ENCODE measurements around the gene MYO10.

- TF ChIP-seq ZMAT4 (CRISPR knock-in tag; IDR thresholded peaks at IDR 0.05) (no peak), ETV6 (CRISPR knock-in tag; IDR thresholded peaks at IDR 0.05) (no peak)
- TF ChIP-seq, protein P1, sequence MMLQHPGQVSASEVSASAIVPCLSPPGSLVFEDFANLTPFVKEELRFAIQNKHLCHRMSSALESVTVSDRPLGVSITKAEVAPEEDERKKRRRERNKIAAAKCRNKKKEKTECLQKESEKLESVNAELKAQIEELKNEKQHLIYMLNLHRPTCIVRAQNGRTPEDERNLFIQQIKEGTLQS (CRISPR knock-in tag; conservative IDR thresholded peaks at IDR 0.05) = no peak
- TF ChIP-seq, protein P2, sequence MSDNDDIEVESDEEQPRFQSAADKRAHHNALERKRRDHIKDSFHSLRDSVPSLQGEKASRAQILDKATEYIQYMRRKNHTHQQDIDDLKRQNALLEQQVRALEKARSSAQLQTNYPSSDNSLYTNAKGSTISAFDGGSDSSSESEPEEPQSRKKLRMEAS (CRISPR knock-in tag; IDR thresholded peaks at IDR 0.05) = no peak
These were observed 2.8 kb downstream of the MYO10 start for GRCh38 chr5:16933337-16933736.
